GM18519 (cell line): ENCODE measurements around the gene IFI35.

Experiments used
- ATAC-seq: cut with Tn5 transposase; IDR thresholded peaks from one replicate; pipeline ENCODE4 v1.9.1; 2021; ENCODE audit warnings: mild to moderate bottlenecking, moderate library complexity; ENCODE audit not compliant: unreplicated experiment, low FRiP score

IFI35 gene

DNA sequence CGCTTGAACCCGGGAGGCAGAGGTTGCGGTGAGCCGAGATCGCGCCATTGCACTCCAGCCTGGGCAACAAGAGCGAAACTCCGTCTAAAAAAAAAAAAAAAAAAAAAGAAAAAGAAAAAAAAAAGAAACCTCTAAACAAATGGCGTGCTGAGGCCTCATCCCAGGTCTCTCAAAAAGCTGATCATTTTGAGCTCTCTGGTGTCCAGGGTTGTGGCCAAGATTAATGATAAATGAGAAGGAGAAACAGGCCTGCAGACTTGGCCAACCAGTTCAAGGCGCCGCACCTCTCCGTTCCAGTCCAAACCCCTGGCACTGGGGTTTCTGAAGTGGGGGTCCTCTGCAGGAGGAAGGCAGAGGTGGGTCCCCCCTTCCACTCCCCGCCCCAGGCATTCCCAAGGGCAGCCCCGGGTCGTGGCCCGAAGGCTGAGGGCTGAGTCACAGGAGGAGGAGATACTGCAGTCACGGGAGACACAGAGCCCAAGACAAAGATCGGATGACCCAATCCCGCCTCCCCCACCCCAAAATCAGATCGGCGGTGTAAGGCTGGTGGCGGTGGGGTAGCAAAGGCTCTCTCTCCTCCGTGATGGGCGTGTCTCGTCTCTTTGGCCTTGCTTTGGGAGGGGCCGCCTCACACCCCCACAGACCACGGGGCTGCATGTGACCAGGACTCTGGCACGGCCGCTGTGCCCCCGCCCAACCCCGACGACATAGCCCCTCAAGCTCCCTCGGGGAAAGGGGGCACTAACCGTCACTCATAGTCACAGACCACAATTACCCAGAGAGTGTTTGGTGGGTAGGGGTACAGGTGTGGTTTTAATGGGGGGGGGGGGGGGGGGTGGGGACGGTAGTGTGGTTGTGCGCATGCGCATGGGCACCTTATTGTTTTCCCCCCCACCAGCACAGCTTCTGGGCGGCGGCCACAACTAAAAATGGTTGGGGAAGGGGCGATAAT, 14.5 kb downstream of the IFI35 start:
- ATAC-seq, result no peak

DNA sequence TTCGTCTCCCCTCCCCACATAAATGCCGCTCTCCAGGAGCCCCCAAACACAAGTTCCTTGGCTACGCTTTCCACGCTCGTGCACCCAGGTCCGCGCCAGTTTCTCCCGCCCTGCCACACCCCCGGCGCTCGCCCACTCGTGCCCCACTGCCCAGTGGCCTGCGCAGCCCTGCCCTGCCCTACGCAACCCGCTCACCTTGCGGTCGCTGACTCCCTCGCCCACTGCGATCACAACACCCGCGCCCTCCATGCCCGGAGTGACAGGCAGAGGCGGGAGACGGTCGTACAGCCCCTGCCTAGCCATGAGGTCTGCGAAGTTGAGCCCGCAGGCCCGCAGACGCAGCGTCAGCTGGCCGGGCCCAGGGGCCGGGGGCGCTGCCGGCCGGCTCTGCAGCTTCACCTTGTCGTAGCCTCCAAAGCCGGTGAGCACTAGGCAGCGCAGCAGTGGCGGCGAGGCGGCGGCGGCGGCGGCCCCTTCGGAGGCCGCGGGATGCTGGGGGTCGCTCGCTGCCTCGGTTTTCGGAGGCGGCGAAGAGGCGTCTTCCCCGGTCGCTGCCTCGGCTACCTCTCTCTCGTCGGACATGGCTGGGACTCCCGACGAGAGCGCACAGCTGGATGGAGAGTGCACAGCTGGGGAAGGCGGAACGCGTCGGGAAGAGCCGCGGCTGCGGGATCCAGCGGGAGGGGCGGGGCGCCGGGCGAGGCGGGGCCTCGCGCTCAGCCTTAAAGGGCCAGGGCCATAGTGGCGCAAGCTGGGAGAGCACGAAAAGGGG, 15.3 kb downstream of the IFI35 start, which contains the start of gene VAT1:
Gene VAT1 (minus strand): TSS at position 645 of the 772 bp plus-strand sequence. CDS start 63 bp downstream, at position 582.
- no peak for ATAC-seq

DNA sequence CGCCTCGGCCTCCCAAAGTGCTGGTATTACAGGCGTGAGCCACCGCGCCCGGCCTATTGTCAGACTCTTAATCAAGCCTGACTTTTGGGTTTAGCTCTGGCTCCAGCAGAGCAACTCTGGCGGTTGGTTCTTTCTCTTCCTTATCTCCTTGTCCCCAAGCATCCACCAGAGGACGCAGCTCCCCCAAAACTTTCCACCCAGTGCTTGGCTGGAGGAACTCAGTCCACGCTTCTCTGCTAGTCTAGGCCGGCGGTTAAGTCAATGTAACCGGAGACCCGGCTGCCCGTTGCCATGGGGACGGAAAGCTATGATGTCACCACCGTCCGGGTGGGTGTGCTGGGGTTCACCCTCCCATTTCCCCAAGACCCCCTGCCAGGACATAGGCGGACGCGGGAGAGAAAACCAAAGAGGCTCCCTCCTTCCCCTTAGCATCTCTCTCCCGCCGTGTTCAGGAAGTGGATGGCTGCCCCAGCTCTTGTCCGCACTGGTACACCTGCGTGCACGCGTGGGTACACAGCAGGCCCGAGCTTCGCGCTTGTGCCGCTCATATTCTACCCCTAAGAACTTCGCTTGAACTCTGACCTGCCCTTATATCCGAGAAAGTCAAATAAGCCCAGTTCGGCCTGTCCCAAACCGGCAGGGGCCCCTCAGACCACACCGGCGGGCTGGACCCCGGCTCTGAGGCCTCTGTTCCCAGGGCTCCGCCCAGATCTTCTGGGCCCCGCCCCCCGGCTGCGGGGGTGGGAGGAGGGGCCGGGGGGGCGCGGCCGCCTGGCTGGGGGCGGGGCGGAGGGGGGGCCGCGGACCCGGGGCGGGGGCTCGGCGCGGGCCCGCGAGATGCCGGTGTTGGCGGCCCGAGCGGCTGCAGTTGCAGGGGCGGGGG, 18.1 kb downstream of the IFI35 start, which contains the start of gene RND2:
Gene RND2 (plus strand): TSS at position 825 of the 883 bp plus-strand sequence. CDS start 117 bp downstream, outside the sequence.
- no peak for ATAC-seq

DNA sequence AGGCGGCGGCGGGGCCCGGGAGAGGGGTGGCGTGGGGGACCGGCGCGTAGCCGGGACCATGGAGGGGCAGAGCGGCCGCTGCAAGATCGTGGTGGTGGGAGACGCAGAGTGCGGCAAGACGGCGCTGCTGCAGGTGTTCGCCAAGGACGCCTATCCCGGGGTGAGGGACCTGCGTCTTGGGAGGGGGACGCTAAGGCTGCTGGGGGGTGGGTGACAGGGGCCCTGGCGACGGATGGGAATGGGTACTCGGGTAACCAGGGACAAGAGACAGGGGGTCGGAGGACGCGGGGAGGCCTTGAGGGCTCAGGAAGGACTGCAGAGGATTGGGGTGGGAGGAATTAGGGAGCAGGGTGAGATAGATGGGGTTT, 18.7 kb downstream of the IFI35 start:
- no peak for ATAC-seq

DNA sequence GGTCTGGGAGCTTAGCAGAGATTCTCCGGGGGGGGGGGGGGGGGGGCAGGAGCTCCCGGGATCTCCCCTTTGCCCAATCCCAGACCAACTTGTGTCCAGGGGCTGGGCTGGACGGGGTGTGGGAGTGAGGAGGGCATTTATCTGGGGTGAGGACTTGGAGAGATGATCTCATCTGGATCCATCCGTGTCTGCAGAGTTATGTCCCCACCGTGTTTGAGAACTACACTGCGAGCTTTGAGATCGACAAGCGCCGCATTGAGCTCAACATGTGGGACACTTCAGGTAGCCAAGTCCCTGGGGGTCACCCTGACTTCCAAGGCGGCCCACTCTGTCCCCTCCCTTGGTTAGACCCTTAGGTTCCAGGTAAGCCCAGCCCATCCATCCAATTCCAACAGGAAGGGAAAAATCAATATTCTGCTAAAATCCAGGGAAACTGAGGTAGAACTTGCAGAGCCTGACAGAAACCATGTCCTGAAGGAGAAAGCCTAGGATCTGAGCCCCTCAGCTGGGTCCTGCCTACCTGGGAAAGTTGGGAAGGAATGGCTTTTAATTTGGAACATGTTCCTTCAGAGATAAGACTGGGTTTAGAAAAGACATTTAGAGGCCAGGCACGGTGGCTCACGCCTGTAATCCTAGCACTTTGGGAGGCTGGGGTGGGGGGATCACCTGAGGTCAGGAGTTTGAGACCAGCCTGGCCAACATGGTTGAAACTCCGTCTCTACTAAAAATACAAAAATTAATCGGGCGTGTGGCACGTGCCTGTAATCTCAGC, 19.4 kb downstream of the IFI35 start:
- no peak for ATAC-seq

DNA sequence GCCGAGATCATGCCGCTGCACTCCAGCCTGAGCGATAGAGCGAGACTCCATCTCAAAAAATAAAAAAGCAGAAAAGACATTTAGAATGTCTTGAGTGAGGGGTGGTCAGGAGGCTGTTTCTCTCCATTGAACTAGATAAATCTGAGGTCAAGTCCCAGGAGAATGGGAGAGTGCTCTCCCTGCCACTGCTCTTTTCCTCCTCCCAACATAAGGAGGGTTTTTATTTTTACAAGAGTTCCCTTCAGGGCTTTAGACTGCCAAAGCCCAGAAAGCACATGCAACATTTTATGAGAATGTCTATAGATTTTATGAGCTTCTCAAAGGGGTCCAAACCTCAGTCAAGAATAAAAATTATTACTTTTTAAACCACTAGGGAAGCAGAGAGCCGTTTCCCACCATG, 20.0 kb downstream of the IFI35 start:
- ATAC-seq, result no peak

DNA sequence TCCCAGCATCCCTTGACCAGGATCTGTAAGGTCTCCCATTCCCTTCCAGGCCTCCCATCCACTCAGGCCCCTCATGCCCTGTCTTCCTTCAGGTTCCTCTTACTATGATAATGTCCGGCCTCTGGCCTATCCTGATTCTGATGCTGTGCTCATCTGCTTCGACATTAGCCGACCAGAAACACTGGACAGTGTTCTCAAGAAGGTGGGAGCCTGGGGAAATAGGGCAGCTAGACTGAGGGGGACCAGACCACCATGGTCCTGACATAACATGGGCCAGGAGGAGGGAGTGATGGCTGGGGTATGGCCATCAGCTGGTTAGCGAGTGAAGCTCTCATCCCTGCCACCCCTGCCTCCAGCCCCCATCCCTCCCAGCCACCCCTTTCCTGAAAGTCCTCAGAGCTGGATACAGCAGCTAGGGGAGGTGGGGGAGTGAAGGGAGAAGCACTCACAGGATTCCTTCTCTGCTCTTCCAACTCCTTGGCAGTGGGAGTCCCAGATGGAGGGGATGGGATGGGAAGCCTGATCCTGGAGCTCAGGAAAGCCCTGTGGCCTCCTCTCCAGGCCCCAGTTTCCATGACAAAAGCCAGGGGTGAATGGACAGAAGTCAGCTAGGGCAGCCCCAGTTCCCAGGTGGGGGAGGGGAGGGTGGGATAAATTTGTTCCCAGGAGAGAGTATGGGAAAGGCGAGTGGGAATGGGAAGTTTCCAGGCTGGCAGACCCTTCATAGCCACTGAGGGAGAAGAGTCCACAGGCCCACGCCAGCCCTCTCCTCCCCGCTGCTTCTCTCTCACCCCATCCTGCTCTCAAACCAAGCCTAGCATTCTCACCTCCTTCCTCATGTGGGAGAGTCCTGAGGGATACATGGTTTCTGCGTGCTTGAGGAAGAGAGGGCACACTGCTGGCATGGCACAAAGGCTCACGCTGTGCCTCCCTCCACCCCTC, 20.8 kb downstream of the IFI35 start:
- ATAC-seq, result no peak

DNA sequence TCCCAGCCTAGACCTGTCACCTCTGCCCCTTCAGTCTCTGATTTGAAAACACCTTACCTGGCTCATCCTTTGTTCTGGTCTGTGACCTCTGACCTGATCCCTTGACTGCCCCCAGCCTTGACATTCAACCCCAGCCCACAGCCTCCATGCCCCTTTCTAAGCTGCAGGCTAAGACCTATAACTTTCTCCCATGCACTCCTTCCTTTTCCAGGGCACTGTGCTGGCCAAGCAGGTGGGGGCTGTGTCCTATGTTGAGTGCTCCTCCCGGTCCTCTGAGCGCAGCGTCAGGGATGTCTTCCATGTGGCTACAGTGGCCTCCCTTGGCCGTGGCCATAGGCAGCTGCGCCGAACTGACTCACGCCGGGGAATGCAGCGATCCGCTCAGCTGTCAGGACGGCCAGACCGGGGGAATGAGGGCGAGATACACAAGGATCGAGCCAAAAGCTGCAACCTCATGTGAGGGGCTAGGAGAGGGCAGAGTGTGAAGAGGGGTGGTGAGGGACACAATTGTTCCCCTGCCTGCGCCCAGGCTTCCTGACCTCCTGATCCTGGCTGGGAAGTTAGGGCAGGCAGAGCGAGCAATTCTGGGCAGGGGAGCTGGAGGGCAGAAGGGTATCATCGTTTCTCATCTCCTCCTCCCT, 21.8 kb downstream of the IFI35 start:
- ATAC-seq, result no peak

DNA sequence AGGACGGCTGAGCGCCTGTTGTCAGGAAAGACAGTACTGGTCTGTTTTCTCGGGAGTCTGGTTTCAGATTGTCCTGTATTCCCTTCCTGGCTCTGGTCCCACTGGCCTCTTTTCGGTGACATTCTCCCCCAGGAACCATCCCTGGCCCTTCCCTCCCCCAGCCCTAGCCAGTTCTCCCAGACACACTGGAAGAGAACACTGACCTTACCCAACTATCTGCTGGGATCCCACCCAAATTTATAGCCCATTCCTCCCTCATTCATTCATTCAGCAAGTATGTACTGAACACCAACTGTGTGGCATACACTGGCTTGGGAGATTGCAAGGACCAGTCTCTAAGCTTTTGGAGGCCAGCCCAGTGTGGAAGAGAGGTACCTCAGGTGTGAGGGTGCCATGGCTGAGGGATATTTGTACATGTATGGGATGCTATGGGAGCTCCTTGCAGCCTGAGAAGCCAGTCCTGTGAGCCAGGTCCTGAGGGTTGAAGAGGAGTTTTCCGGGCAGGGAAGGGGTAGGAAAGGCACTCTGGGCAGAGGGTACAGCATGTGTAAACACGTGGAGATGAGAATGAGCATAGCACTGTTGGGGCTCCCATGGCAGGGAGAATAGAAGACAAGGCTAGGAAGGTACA, 23.7 kb downstream of the IFI35 start:
- ATAC-seq, result no peak

DNA sequence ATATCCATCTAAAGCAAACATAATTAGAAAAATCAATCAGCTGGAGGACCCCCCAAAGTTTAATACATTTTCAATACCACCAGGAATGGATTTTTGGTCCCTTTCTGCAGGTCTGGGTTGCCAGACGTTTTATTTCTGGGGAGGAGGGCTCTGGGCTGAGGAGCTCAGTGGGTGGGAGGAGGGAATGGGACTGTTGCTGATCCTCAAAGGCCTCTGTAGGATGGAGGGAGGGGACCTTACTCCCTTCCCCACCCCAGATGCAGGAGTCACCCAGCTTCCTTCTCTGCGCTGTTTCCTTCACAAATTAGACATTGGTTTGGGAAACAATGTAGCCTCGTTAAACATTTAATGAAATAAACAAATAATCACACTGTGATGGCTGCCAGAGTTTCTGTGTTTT, 25.1 kb downstream of the IFI35 start:
- no peak for ATAC-seq

DNA sequence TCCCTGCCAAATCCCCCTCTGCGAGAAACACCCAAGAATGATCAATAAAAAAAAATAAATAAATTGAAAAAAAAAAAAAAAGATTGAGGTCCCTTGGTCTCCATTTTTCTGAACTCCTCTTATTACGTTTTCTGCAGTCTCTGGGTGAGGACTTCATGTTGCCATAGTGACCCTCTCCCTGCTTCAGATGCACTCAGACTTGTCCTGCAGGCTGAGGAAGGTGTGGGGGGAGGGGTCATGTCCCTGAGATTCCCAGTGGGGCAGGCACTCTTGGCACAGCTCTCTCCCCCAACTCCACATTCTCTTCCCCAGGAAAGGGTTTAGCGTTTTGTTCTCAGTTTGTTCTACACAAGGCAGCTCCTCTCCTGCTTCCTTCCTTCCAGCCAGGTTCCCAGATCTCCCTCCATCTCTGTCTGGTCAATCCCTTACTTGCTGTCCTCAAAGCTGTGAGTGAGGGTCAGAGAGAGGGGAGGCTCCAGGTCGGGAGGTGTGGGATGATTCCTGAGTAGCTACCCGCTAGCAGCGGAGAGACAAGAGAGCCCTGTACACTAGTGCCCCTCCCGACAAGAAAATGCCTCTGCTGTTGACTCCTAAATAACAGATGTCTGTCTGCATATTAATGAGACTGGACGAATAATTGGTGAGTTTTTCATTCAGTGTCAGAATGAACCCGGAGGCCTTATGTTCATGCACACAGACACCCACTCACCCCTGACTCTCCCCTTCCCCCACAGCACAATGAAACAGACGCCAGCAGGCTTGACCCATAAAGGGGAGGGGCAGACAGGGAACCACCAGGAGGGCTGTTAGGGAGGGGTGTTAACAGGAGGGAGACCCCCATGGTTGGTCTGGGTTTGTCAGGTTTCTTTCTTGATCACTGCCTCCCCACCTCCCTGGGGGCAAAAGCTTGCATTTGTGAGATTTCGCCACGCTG, 27.6 kb downstream of the IFI35 start:
- no peak for ATAC-seq

DNA sequence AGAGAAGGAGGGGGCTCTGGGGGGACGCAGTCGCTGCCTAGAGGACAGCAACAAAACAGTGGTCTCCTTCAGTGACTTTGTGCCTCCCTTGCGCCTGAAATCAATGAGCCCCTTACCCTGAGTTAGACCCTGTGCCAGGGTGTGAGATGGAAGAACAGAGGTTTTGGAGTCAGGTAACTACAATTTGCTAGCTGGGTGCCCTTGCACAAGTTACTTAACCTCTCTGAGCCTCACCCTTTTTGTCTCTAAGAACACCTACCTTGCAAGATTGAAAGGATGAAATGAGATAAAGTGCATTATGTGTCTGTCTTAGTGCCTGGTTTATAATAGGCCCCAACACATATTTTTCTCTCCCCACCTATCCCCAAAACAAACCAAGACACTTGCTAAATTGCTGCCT, 28.3 kb downstream of the IFI35 start:
- no peak for ATAC-seq

DNA sequence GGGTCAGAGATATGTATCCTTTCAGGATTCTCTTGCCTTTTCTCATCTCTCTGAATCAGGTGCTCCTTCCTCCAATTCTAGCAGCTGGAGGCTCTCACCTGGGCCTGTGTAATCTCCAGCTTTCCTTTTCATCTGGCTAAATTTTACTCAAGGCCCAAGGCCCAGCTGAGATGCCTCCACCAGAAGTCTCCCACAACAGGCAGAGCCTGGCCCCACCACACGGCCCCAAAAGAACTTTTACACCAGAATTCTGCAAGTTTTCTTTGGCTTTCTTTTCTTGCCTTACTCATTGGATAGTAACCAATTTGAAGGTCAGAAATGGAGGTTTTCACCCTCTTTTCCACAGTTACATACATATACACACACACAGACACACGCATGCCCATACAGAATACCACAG, 33.1 kb downstream of the IFI35 start:
- ATAC-seq, result no peak

DNA sequence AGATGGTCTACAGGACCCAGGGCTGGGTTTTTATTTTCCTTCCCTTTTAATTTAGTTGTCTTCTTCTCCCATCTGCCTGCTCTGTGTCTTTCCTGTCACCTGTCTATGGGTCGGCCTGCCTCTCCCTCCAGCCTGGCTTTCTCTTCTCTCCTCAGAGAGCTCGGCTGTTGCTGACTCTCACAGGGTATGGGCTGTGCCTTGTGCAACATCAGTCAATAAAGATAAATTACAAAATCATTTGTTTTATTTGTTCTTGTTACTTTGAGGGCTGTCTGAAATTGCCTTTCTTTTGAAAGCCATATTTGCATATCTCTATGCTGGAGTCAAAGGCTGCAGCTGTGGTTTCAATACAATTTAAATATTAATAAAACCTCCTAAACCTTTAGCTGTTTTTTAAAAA, 34.1 kb downstream of the IFI35 start:
- no peak for ATAC-seq

DNA sequence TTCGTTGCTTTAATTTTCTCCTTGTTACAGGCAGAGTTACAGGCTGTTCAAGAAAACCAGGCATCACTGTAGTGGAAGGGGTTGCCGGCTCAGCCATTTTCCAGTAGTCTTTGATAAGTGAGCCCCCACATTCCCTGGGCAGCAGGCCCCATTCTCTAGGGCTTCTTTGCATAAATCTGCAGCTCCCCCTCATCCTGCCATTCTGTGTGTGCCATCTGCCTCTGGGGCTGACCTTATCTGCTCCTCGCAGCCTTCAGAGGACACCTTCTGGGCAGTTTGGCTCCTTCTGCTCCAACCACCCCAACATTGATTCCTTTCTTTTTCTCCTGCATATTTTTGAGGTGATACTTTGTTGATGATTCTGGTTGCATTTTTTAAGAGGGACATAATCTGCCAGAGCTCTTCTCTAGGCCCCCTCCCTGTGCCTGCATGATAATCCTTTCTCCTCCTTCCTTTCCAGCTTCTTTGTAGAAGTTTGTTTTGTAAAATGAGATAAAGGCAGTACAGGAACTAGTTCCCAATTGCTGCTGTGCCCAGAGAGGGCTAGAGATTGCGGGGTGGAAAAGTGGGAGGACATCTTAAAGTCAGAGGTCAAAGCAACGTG, 35.5 kb downstream of the IFI35 start:
- ATAC-seq, result no peak

DNA sequence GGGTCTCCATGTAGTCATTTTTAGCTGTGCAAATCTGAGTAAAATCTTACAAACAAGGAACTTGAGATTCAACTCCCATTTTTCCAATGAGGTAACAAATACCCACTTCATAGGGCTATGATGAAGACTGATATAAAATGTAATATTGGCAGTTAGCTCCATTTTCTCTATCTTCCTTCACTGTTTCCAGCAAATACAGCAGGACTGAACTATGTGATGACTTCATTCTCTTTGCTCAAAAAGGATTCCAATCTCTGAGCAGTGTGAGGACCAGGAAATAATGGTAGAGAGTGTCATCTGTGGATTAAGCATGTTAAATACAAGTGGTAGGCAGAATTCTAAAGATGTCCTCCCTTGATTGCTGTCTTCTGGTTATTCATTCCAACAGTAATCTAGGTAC, 36.7 kb downstream of the IFI35 start:
- no peak for ATAC-seq
